RPMI8226 (cell line): ENCODE results near the gene SRGAP2B.
"Not testable (repeated sequence)": the region's sequence is repeated elsewhere in the genome, so short reads cannot be mapped to it uniquely, and the experiment has no call there.

ENCODE experiments used
- DNase-seq: peaks from one replicate; pipeline ENCODE4 v3.0.0-alpha.2; 2015

The SRGAP2B gene

DNA sequence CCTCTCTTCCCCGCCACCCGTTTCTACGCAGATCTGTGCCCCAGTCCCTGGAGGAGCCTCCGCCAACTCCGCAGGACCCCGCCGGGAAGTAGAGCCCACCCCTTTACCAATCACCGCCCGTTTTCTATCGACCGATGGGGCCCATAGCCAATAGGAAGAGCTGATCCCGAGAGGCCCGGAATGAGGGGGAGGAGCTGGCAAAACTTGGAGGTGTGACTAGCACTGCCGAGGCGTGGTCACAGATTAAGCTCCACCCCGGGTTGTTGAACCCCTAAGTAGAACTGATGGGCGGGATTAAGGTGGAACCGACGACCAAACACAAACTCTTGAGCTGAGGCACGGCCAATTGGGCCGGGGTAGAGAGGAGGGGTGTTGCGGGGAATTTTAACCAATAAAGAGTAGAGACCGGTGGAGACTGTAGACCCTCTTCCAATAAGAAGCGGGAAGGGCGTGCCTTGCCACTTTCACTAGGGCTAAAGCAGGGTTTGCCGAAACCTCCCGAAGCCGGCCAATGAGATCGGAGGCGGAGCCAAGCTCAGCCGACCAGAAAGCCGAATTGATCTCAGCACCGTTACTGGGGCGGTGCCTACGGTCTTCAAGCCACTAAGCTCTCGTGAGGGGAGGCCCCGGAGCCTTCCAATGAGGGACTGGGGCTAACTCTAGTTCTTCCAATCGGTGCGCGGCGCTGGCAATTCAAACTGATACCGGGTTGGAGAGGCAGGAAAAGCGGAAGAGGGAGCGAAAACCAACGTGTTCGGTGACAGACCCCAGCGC is at the start of gene SRGAP2B, which contains the start of gene FAM72D:
SRGAP2B (minus strand) TSS at position 45 of the 774 bp plus-strand sequence. CDS start 2,427 bp downstream, outside the sequence.
FAM72D (plus strand) TSS at position 691 of the 774 bp plus-strand sequence. CDS start 874 bp downstream, outside the sequence.
- not testable (repeated sequence) for DNase-seq

DNA sequence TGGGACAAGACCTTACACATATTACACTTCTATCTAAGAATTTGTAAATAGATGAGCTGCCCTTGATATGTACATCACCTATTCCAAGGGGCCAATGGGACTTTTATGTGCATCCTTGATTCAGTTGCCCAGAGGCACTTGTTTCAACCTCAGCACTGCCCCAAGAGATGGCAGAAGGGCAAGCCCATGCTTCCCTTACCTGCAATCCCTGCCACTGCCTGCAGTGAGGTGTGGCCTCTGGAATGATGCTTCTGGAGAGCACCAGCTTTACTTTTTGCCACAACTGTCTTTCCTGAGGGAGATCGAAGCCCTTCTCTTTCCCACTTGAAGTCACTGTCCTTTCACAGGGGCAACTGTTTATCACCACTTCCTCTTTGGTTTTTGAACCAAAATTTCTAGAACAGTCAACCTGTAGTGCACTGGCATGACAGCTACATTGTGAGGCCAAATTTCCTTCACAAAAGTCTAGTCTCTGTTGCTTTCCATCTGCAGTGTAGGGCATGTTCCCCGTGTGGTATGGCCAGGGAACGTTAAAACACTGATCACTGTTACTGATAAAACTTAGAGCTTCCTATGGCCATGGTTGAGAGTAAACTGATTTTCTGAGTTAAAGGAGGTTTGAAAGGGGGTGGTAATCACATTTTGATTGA is 49.3 kb upstream of the SRGAP2B start:
- DNase-seq = not testable (repeated sequence)

DNA sequence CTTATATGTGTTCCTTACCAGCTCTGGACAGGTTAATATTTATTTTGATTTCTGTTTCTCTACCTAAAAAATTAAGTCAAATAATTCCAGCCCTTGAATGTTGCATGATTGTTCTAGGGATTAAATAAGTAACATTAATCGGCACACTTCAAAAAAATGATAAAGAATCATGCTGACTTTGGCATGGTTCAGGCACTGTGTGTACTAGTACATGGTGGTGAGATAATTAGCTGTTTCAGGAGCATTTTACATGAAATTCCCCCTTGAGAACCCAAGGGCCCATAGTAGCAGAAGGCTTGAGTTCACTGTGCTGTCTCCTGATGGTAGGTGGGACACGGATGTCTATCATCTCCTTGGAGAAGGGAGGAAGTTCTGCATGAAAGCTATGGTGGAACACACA is 45.4 kb upstream of the SRGAP2B start:
- not testable (repeated sequence) for DNase-seq

DNA sequence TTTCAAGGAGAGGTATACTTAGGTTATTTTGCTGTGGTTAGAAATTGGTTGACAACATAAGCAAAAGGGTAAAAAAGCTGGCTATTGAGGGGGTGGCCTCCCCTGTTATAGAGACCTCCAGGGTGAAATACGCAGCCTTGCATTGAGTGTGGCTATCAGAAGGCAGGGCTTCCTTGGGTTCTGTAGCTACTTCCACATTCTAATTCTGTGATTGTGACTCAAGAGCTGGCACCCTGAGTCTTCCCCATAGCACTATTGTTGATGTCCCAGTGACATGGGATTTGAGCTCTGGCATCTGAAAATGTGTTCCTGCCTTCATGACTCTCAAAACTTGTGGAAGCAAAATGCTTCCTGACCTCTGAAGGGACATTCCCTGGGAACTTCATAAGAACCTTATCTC is 39.3 kb upstream of the SRGAP2B start:
- not testable (repeated sequence) for DNase-seq

DNA sequence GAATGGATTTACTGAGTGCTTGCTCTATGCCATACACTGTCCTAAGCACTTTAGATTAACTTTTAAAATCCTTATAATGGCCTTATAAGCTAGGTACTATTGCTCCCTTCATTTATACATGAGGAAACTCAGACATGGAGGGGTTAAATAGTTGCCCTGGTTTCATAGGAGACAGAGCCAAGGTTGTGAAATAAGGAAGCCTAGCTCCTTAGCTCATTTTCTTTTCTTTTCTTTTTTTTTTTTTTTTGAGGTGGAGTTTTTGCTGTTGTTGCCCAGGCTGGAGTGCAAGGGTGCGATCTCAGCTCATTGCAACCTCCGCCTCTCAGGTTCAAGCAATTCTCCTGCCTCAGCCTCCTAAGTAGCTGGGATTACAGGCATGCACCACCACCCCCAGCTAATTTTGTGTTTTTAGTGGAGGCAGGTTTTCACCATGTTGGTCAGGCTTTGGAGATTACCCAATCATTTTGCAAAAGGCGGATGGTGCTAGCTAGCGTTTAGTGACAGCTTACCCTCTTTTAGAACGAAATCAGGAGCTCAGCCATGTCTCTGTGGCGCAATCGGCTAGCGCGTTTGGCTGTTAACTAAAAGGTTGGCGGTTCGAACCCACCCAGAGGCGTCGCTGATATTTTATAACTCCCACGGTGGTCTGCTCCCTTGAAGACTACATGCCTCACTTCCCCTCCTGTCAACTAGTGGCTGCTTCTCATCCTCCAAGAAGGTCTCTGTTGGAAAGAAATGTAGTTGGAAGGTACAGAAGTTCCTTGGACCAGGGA is 33.8 kb upstream of the SRGAP2B start:
- peak; percentile 1 for DNase-seq

DNA sequence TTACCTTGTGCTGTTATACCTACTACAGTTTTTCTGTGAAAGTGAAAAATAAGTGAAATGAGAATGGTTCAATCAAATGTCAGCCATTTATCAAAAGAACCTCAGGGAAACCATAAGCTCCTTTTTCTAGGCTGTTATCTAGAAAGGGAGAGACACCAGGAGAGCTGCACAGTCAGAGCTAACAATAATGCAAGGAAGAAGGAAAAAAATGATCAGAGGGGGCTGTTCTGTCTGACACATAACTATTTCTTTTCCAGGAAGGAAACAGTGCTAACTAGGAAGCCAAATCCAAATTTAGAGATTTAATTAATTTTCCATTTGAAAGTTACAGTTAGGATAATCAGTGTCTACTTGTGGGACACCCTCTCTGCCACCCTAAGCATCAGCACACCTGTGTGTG is 32.0 kb upstream of the SRGAP2B start:
- DNase-seq = not testable (repeated sequence)

DNA sequence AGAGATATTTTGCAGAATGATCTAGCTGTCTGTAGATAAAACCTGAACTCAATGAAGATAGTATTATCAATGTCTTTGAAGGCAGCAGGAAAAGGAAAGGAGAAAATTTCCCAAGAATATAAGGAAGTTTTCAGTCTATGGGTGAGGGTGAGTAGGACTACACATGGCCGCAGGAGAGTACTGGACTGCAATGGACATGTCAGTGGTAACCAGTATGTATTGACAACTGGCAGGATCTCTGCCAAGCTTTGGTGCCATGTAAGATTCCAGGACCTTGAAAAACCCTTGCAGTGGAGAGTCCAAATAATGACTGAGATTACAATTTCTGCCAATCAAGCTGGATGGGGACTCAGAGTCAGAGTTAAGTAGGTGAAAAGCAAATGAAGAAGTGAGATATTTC is 30.0 kb upstream of the SRGAP2B start:
- not testable (repeated sequence) for DNase-seq

DNA sequence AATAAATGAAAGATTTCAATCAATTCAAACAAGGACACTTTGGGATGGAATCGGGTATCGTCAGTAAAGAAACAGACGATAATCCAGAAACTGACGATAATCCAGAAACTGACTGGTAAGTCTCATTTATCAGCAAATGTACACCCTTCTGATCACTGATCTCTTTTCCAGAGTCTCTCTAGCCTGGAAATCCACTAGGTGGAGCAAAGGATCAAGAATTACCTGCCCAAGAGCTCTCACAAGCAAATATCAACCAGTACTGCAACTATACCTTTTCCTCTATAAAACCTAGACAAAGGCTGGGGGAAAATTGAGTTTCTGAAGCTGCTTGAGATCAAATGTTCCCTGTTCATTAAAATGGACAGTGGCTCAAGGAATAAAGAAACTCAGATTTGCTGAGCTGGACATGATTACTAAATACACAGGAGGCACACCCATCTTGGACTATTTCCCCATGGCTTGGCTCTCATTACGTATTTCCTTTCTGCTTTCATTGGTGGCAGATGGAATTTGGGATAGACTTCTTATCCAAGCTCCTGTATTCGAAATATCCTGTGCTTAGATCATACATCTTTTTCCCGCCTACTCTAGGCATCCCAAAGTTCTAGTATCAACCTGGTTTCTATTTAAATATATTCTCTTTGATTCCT is 29.0 kb upstream of the SRGAP2B start:
- not testable (repeated sequence) for DNase-seq

DNA sequence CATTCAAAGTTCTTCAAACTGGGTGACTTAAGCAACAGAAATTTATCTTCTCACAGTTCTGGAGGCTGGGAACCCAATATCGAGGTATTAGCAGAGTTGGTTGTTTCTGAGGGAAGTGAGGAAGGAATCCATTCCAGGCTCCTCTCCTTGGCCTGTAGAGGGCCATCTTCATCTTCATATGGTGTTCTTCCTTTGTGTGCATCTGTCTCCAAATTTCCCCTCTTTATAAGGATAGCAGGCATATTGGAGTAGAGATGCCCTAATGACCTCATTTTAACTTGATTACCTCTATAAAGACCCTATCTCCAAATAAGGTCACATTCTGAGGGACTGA is 27.9 kb upstream of the SRGAP2B start:
- not testable (repeated sequence) for DNase-seq

DNA sequence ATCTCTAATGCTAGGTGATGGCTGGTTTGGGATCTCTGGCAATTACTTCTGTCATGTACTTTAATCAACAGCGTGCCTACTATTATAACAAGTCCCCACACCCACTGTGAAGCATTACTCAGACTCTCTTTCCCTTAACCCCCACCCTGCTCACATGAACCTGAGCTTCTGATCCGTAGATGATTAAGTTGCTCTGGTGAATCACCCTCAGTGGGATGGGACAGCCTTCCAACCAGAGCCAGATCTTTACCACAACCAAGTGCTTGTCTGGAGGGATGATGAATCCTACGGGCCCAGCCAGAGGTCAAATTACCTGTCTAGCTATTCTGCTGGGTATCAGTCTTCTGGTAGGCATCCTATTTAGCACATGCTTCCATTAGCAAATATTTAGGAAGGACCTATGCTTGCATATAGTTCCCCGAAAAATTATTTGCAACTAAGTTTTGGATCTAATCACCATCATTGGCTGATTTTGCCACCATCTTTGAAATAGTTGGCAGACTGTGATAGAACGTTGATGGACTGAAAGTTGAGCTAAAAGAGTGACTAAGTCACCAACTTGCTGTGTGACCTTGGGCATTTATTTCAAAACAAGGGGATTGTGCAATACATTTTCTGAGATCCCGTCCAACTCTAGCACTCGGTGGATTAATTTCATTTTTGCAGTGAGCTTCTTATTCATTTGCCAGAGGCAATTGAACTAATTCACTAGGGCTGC is 27.4 kb upstream of the SRGAP2B start:
- not testable (repeated sequence) for DNase-seq

DNA sequence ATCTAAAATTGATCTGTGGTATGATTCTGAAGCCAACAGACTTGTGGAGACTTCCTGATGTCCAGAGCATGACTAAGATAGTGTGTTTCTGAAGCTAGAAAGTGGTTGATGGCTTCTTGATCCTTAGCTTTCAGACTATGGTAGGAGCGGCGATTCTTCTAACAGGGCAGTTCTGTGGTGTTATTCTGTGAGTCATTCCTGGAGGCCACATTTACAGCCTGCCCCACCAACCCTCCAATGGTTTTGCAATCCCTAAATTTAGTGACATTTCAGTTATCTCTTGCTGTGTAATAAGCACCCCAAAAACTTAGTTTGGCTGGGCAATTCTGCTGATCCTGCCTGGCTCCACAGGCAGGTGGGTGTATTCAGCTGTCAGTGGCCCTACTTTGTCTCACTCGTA is 24.7 kb upstream of the SRGAP2B start:
- DNase-seq = not testable (repeated sequence)

DNA sequence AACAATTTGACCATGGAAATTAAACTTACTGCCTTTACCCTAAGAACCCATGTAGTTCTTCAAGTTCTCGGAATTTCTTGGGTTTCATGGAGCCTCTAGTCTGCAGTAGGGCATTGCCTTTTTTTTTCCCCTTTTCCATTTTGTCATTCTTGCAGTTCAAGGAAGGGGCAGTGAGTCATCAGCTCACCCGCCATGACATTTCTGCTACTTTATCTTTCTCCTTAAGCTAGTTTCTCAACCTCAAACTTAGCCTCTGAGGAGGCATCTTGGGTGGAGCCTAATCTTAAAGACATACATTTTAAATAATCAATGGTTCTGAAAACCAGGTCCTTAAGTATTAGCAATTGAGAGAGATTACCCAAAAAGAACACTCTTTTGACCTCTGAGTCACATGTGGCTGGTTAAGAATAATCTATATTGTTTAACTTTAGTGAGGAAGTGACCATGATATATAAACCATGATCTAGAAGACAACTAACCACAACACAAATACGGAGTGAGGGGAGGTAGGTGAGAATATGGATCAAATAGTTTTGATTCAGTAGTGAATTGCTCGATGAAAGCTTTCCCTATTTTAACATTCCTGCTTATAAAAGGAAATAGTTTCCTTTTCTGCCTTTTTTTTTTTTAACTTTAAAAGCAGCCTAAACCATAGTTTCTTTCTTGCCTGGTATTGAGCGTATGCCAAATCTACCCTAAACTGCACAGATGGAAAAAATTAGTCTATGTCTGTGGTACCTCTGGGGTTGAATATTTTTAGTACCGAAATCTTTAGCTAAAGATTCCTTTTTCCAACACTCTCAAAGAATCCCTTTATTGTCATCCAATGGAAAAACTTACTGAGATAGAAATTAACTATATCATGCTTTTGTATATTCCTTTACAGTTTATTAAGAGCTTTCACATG is 20.7 kb upstream of the SRGAP2B start:
- not testable (repeated sequence) for DNase-seq

DNA sequence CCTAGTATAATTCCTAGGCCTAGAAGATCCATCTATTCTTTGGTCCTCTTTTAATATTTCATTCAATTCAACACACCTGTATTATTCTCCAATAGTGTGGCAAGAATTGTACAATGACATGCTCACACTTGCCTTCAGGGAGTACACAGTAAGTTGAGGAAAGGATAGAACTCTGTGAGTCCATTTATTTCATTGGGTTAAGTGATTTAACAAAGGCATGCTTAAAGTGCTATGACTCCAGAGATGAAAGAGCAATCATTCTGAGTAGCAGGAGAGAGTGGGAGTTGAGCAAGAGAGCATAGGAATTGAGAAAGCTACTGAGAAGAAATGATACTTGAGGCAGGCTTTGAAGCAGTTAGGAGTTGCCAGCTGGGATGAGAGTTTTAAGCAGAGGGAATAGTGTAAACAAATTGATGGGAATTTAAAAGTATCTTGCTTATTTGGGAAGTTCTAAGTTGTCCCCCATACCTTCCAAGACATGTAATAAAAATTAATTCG is 19.5 kb upstream of the SRGAP2B start:
- not testable (repeated sequence) for DNase-seq

DNA sequence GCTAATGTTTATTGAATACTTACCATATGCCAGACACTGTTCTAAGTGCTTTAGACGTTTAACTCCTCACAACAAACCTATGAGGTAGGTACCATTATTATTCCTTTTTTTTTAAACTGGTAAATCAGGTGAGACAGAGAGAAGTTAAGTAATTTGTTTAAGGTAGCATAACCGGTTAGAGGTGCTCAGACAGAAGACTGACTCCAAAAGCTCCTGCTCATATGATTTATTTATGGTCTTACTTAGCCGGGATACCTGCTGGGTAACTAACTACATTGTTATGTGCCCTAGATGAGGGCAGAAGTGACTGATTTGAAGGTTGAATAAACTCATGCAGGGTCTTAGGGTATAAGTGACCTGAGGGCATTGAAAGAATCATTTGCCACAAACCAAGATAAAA is 17.6 kb upstream of the SRGAP2B start:
- not testable (repeated sequence) for DNase-seq

DNA sequence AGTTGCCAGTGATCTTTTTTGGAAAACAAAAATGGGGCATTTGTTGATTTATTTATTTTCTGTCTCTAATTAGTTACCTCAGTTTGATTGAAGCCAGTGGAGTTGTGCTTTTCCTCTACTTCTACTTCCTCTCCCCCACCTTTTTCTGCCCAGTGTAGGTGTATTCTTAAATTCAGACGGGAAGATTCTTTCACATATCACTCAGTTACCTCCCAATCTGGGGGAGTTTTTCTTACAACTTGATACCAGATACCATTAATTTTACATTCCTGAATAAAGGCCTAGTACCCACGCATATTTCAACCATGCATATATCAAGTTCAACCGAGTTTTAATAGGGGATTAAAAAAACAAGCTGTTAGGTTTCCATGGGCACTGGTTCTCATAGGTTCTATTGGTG is 16.5 kb upstream of the SRGAP2B start:
- not testable (repeated sequence) for DNase-seq

DNA sequence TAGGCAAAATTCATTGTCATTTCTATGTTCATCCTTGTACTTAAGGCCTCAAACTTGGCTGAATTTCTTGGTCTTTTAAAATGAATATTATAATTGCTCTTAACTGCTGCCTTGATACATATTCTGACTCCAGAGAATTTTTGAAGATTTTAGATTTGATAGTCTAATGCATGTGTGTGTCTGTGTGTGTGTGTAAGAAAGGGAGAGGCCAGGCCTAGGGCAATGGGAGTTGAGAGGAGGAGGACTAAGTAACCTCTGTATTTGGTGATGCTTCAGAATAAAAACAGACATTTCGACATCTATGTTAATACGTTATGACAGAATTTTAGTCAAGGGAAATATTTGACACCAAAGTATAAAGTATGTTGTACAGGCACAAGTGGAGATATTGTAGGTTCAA is 8.2 kb upstream of the SRGAP2B start:
- DNase-seq = not testable (repeated sequence)

DNA sequence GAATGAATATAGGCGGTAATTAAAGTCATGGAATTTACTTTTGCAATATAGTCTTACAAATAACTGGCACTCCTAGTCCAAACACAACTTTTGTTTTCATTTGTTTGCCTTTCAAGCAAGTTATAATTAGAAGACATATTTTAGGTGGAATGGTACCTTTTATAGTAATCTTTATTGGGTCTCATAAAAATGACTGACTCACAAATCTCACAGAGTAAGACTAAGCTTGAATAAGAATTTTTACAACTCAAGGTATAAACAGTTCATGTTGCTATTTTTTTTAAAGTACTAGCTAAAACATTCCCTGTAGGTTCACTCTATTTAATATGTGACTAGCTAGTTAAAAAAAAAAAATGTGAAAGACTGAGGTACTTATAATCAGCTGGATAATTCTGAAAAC is 6.6 kb upstream of the SRGAP2B start:
- DNase-seq = not testable (repeated sequence)

DNA sequence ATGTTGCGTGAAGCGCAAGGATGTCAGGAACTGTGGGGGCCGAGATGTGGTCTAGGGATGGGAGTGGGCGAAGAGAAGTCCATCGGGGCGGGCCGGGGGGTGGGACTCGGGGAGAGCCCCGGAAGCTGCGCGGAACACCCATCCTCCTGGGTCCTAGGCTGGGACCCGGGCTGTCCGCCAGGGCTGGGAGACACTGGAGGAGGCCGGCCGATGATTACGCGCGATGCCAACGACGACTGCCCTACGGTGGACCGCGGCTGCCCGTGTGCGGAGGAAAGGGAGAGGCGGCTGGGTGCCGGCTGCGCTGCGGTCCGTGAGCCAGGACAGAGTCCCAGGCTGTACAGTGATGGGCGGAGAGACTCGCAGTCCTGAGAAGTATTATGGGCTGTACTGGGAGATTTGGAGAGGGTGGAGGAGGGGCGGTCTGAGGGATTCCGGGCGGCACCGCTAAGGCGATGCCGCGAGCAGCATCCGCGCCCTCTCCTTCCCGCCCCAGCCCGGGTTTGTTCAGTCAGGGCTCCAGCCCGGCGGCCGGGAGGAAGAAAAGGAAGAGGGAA is 395 bp downstream of the SRGAP2B start:
- DNase-seq = not testable (repeated sequence)

DNA sequence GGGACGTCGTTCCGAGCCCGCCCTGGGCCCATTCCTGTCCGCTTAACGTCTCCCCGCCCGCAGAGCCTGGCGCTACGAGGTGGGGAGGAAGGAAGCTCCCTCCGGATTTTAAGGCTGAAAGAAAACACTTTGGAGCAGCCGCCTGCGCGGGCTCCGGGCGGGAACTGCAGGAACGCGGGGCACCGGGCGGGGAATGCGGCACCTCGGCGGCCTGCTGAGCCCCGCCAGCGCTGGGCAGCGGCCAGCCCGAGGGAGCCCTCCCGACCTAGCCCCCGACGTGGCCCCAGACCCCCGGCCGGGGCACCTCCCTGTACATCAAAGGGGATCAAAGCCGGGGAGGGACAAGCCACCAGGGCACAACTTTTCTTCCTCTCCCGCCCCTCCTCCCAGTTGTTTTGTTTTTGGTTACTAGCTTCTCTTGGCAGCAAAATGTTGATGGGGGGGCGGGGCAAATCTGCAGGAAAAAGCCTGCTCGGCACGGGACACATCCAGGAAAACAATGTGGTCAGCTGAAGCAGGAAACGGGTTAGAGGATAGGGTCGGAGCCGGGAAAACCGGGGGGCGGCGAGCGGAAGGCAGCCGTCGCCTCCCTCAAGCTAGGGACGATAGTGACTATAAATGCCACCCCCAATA is 1.5 kb downstream of the SRGAP2B start:
- peak; percentile 2 for DNase-seq
